Astrocyte (in vitro differentiated cells and primary cell): ENCODE data around the gene TRIO. TPM values are rescaled to one million over a fixed set of nuclear protein-coding genes. Genes with fewer than 3 reads are reported as not detected.

Source experiments
- DNase-seq: peaks from one replicate; pipeline ENCODE4 v3.0.0-alpha.2; 2010; ENCODE audit warnings: low read depth
- FAIRE-seq: peaks from 2 replicates; lab custom pipeline; 2011; peaks lifted over from hg19 to GRCh38; lab: Jason Lieb, UNC
- H2AFZ ChIP-seq: 2 replicates; pipeline ENCODE4 v1.6.0; 2012; ENCODE audit warnings: low read depth, low read length, inconsistent platforms
- H3K27ac ChIP-seq: 2 replicates; pipeline ENCODE4 v1.5.1; 2011; ENCODE audit warnings: low read depth, low read length, inconsistent platforms
- H3K27me3 ChIP-seq: 2 replicates; pipeline ENCODE4 v1.6.0; 2011; ENCODE audit warnings: low read length, inconsistent platforms; ENCODE audit not compliant: insufficient read depth
- H3K36me3 ChIP-seq: 2 replicates; pipeline ENCODE4 v1.5.1; 2011; ENCODE audit warnings: low read length, inconsistent platforms; ENCODE audit not compliant: insufficient read depth
- H3K4me1 ChIP-seq: 2 replicates; pipeline ENCODE4 v1.5.1; 2011; ENCODE audit warnings: low read length, inconsistent platforms; ENCODE audit not compliant: insufficient read depth
- H3K4me2 ChIP-seq: 2 replicates; pipeline ENCODE4 v1.6.0; 2012; ENCODE audit warnings: low read length, inconsistent platforms
- H3K4me3 ChIP-seq: 2 replicates; pipeline ENCODE4 v1.5.1; 2011; ENCODE audit warnings: low read depth, mild to moderate bottlenecking, low read length, inconsistent platforms; ENCODE audit not compliant: insufficient read depth
- H3K79me2 ChIP-seq: 2 replicates; pipeline ENCODE4 v1.6.0; 2012; ENCODE audit warnings: mild to moderate bottlenecking, low read length, inconsistent platforms; ENCODE audit not compliant: insufficient read depth
- H3K9ac ChIP-seq: 2 replicates; pipeline ENCODE4 v1.6.0; 2012; ENCODE audit warnings: mild to moderate bottlenecking, low read length, inconsistent platforms
- H3K9me3 ChIP-seq: 2 replicates; pipeline ENCODE4 v1.5.1; 2012; ENCODE audit warnings: low read depth, mild to moderate bottlenecking, low read length, inconsistent platforms; ENCODE audit not compliant: insufficient read depth
- H4K20me1 ChIP-seq: 2 replicates; pipeline ENCODE4 v1.6.0; 2012; ENCODE audit warnings: low read length, inconsistent platforms; ENCODE audit not compliant: insufficient read depth
- H3K27ac Mint-ChIP-seq: one replicate; pipeline ENCODE4 v1.8.0; 2021; ENCODE audit warnings: mild to moderate bottlenecking, mixed read lengths; ENCODE audit not compliant: unreplicated experiment
- H3K27me3 Mint-ChIP-seq: one replicate; pipeline ENCODE4 v1.8.0; 2021; ENCODE audit warnings: low read depth, mixed read lengths; ENCODE audit not compliant: unreplicated experiment
- H3K36me3 Mint-ChIP-seq: one replicate; pipeline ENCODE4 v1.8.0; 2021; ENCODE audit warnings: low read depth, mixed read lengths; ENCODE audit not compliant: unreplicated experiment
- H3K4me1 Mint-ChIP-seq: one replicate; pipeline ENCODE4 v1.8.0; 2021; ENCODE audit warnings: low read depth, mixed read lengths; ENCODE audit not compliant: unreplicated experiment
- H3K4me3 Mint-ChIP-seq: one replicate; pipeline ENCODE4 v1.8.0; 2021; ENCODE audit warnings: mild to moderate bottlenecking, moderate library complexity, mixed read lengths; ENCODE audit not compliant: unreplicated experiment
- H3K9me3 Mint-ChIP-seq: one replicate; pipeline ENCODE4 v1.8.0; 2021; ENCODE audit warnings: mild to moderate bottlenecking, mixed read lengths; ENCODE audit not compliant: unreplicated experiment
- CTCF ChIP-seq: IDR thresholded peaks from 2 replicates; pipeline ENCODE4 v1.5.1; 2011; ENCODE audit warnings: low read depth, mild to moderate bottlenecking, inconsistent platforms, low read length, moderate library complexity; ENCODE audit not compliant: insufficient read depth
- EZH2 ChIP-seq: IDR thresholded peaks from 2 replicates; pipeline ENCODE4 v1.6.1; 2012; ENCODE audit warnings: mild to moderate bottlenecking, low read length, inconsistent platforms; ENCODE audit not compliant: insufficient read depth
- total RNA-seq: library from RNA; stranded (reverse); gene quantifications from 2 replicates; pipeline ENCODE4 v1.2.1, GENCODE V29; 2021

The TRIO gene
- total RNA-seq, 1 donor from 2014 or later, result 347 TPM

GRCh38 chr5:14254686-14255085 is 111.5 kb downstream of the TRIO start:
- Histone ChIP-seq H3K36me3 (peaks cover 4% of the 10 kb centered on the region), H3K4me2 (no peak overlapping the region), H3K4me1 (peaks cover 42% of the 10 kb centered on the region), H4K20me1 (peaks cover 94% of the 10 kb centered on the region), H3K9me3 (no peaks in the 10 kb centered on the region), H3K27me3 (no peaks in the 10 kb centered on the region), H3K79me2 (peaks cover 100% of the 10 kb centered on the region), H3K4me3 (no peak overlapping the region), H2AFZ (no peak overlapping the region), H3K9ac (no peak overlapping the region), H3K27ac (no peak overlapping the region)
- DNase-seq (no peak), FAIRE-seq (no peak)
- peaks cover 4% of the 10 kb centered on the region for H3K9me3 Mint-ChIP-seq
- TF ChIP-seq CTCF, result no peak
- no peak for TF ChIP-seq EZH2
- no peak overlapping the region for H3K4me3 Mint-ChIP-seq
- peaks cover 71% of the 10 kb centered on the region for H3K4me1 Mint-ChIP-seq
- H3K27ac Mint-ChIP-seq, result no peak overlapping the region
- no peaks in the 10 kb centered on the region for H3K27me3 Mint-ChIP-seq
- peaks cover 31% of the 10 kb centered on the region for H3K36me3 Mint-ChIP-seq

GRCh38 chr5:14256026-14256690 is 113.0 kb downstream of the TRIO start:
- no peak overlapping the region for H3K4me3 ChIP-seq
- Mint-ChIP-seq H3K27me3 (no peaks in the 10 kb centered on the region), H3K9me3 (peaks cover 4% of the 10 kb centered on the region), H3K27ac (no peak overlapping the region), H3K4me3 (no peak overlapping the region), H3K36me3 (peaks cover 28% of the 10 kb centered on the region), H3K4me1 (peaks cover 68% of the 10 kb centered on the region)
- TF ChIP-seq EZH2 (no peak), CTCF (no peak)
- peaks cover 89% of the 10 kb centered on the region for H4K20me1 ChIP-seq
- FAIRE-seq, result no peak
- H3K27me3 ChIP-seq, result no peaks in the 10 kb centered on the region
- H3K9ac ChIP-seq, result no peak overlapping the region
- H3K79me2 ChIP-seq, result peaks cover 100% of the 10 kb centered on the region
- H3K4me2 ChIP-seq, result no peak overlapping the region
- peaks cover 38% of the 10 kb centered on the region for H3K4me1 ChIP-seq
- no peak overlapping the region for H2AFZ ChIP-seq
- no peak overlapping the region for H3K27ac ChIP-seq
- DNase-seq, result no peak
- H3K36me3 ChIP-seq, result peaks cover 4% of the 10 kb centered on the region
- H3K9me3 ChIP-seq, result no peaks in the 10 kb centered on the region

GRCh38 chr5:14256756-14257393 is 113.7 kb downstream of the TRIO start:
- FAIRE-seq, result no peak
- H3K27me3 ChIP-seq, result no peaks in the 10 kb centered on the region

More at GRCh38 chr5:14256756-14257393, 113.7 kb downstream of the TRIO start:
- Histone ChIP-seq H3K27ac (no peak overlapping the region), H4K20me1 (peaks cover 89% of the 10 kb centered on the region), H2AFZ (no peak overlapping the region), H3K4me3 (no peak overlapping the region), H3K36me3 (peaks cover 4% of the 10 kb centered on the region), H3K79me2 (peaks cover 100% of the 10 kb centered on the region), H3K4me1 (peaks cover 45% of the 10 kb centered on the region), H3K4me2 (no peak overlapping the region), H3K9me3 (no peaks in the 10 kb centered on the region), H3K9ac (no peak overlapping the region)
- H3K36me3 Mint-ChIP-seq, result peaks cover 28% of the 10 kb centered on the region
- H3K4me3 Mint-ChIP-seq, result no peak overlapping the region
- no peaks in the 10 kb centered on the region for H3K27me3 Mint-ChIP-seq
- TF ChIP-seq EZH2, result no peak
- TF ChIP-seq CTCF, result no peak
- peaks cover 4% of the 10 kb centered on the region for H3K9me3 Mint-ChIP-seq
- H3K27ac Mint-ChIP-seq, result no peak overlapping the region
- H3K4me1 Mint-ChIP-seq, result peaks cover 72% of the 10 kb centered on the region
- DNase-seq, result no peak
